SK-N-SH treated with all-trans-retinoic acid at 6 μM for 48 hours (cell line): ENCODE data around the gene HAND2.

Experiments
- ATAC-seq: fragments of 200-7000 bp; cut with Tn5 transposase; 3 replicates; pipeline ENCODE4 v1.9.1; 2020; ENCODE audit warnings: mild to moderate bottlenecking, moderate library complexity
- ARNTL ChIP-seq: fragments of 450-650 bp; formaldehyde crosslinking; IDR thresholded peaks from 2 replicates; pipeline ENCODE4 v1.5.0; 2020; ENCODE audit warnings: low read depth, mild to moderate bottlenecking, moderate library complexity, borderline replicate concordance
- BACH2 ChIP-seq: fragments of 250-450 bp; sonication (Bioruptor Pico); IDR thresholded peaks from 2 replicates; pipeline ENCODE4 v1.9.0; 2021; ENCODE audit warnings: mild to moderate bottlenecking, borderline replicate concordance
- CREB5 ChIP-seq: fragments of 250-450 bp; sonication (Bioruptor Pico); IDR thresholded peaks from 2 replicates; pipeline ENCODE4 v1.5.1; 2020; ENCODE audit warnings: low read depth, mild to moderate bottlenecking, moderate library complexity
- ESRRG ChIP-seq: fragments of 250-450 bp; sonication (Bioruptor Pico); IDR thresholded peaks from 2 replicates; pipeline ENCODE4 v1.6.1; 2021; ENCODE audit warnings: mild to moderate bottlenecking
- GLIS3 ChIP-seq: fragments of 250-450 bp; sonication (Bioruptor Pico); IDR thresholded peaks from 2 replicates; pipeline ENCODE4 v1.5.0; 2020; ENCODE audit warnings: mild to moderate bottlenecking, moderate library complexity
- PATZ1 ChIP-seq: fragments of 250-450 bp; sonication (Bioruptor Pico); IDR thresholded peaks from 2 replicates; pipeline ENCODE4 v1.8.0; 2020; ENCODE audit warnings: mild to moderate bottlenecking, moderate library complexity, borderline replicate concordance
- POU6F1 ChIP-seq: fragments of 250-450 bp; sonication (Bioruptor Pico); IDR thresholded peaks from 2 replicates; pipeline ENCODE4 v1.8.0; 2021; ENCODE audit warnings: low read depth, mild to moderate bottlenecking, moderate library complexity, borderline replicate concordance
- PPARA ChIP-seq: fragments of 250-450 bp; sonication (Bioruptor Pico); IDR thresholded peaks from 2 replicates; pipeline ENCODE4 v1.5.0; 2020; ENCODE audit warnings: mild to moderate bottlenecking, borderline replicate concordance
- RARB ChIP-seq: fragments of 250-450 bp; sonication (Bioruptor Pico); IDR thresholded peaks from 2 replicates; pipeline ENCODE4 v1.8.0; 2021; ENCODE audit warnings: mild to moderate bottlenecking, moderate library complexity
- SNAI2 ChIP-seq: fragments of 250-450 bp; sonication (Bioruptor Pico); IDR thresholded peaks from 2 replicates; pipeline ENCODE4 v1.5.0; 2020; ENCODE audit warnings: mild to moderate bottlenecking, moderate library complexity
- TCF4 ChIP-seq: fragments of 250-450 bp; sonication (Bioruptor Pico); IDR thresholded peaks from 2 replicates; pipeline ENCODE4 v1.8.0; 2021; ENCODE audit warnings: mild to moderate bottlenecking, moderate library complexity, borderline replicate concordance
- TOX ChIP-seq: fragments of 250-450 bp; sonication (Bioruptor Pico); IDR thresholded peaks from 2 replicates; pipeline ENCODE4 v1.8.0; 2021; ENCODE audit warnings: mild to moderate bottlenecking, moderate library complexity, borderline replicate concordance
- TSHZ2 ChIP-seq: fragments of 250-450 bp; sonication (Bioruptor Pico); IDR thresholded peaks from 2 replicates; pipeline ENCODE4 v1.5.0; 2020; ENCODE audit warnings: mild to moderate bottlenecking, moderate library complexity
- ZC3H10 ChIP-seq: fragments of 250-450 bp; sonication (Bioruptor Pico); IDR thresholded peaks from 2 replicates; pipeline ENCODE4 v1.5.1; 2021; ENCODE audit warnings: mild to moderate bottlenecking, moderate library complexity
- ZFP3 ChIP-seq: fragments of 250-450 bp; sonication (Bioruptor Pico); IDR thresholded peaks from 2 replicates; pipeline ENCODE4 v1.5.0; 2020; ENCODE audit warnings: mild to moderate bottlenecking, moderate library complexity
- ZNF70 ChIP-seq: fragments of 450-650 bp; formaldehyde crosslinking; IDR thresholded peaks from 2 replicates; pipeline ENCODE4 v1.5.0; 2020; ENCODE audit warnings: mild to moderate bottlenecking, moderate library complexity
- ZNF8 ChIP-seq: fragments of 450-650 bp; formaldehyde crosslinking; IDR thresholded peaks from 2 replicates; pipeline ENCODE4 v1.5.0; 2020; ENCODE audit warnings: mild to moderate bottlenecking, moderate library complexity

HAND2 gene

GRCh38 chr4:173515458-173515857, 14.6 kb downstream of the HAND2 start:
- TF ChIP-seq CREB5 (no peak), GLIS3 (CRISPR knock-in tag) (peak; percentile 73; the same call in 1 of the 2 replicates), ZNF70 (0 out of 2 replicates have a peak, but pooled peaks have one; percentile 25)
- ATAC-seq = no peak

GRCh38 chr4:173514641-173515217, 15.3 kb downstream of the HAND2 start:
- no peak; the same call in 1 of the 2 replicates for TF ChIP-seq CREB5
- TF ChIP-seq BACH2 (CRISPR knock-in tag) = no peak
- no peak for TF ChIP-seq TCF4 (CRISPR knock-in tag)
- no peak for TF ChIP-seq RARB (CRISPR knock-in tag)
- no peak for TF ChIP-seq TSHZ2 (CRISPR knock-in tag)
- ATAC-seq = no peak

GRCh38 chr4:173513651-173514050, 16.4 kb downstream of the HAND2 start:
- no peak for ATAC-seq
- TF ChIP-seq TCF4 (CRISPR knock-in tag) = 0 out of 2 replicates have a peak, but pooled peaks have one; percentile 18
- no peak for TF ChIP-seq ZC3H10
- 0 out of 2 replicates have a peak, but pooled peaks have one; percentile 43 for TF ChIP-seq ARNTL (CRISPR knock-in tag)

GRCh38 chr4:173511787-173512361, 18.2 kb downstream of the HAND2 start:
- no peak for ATAC-seq
- TF ChIP-seq TSHZ2 (CRISPR knock-in tag) (0 out of 2 replicates have a peak, but pooled peaks have one; percentile 32), SNAI2 (CRISPR knock-in tag) (no peak), ESRRG (CRISPR knock-in tag) (0 out of 2 replicates have a peak, but pooled peaks have one; percentile 6), CREB5 (peak; percentile 8; the same call in 1 of the 2 replicates)

GRCh38 chr4:173509036-173510001, 20.7 kb downstream of the HAND2 start:
- peak; percentile 54 for ATAC-seq
- TF ChIP-seq POU6F1 (CRISPR knock-in tag) = no peak
- TF ChIP-seq PPARA = no peak
- no peak for TF ChIP-seq PATZ1 (CRISPR knock-in tag)
- no peak for TF ChIP-seq ESRRG (CRISPR knock-in tag)
- no peak for TF ChIP-seq BACH2 (CRISPR knock-in tag)
- no peak for TF ChIP-seq ARNTL (CRISPR knock-in tag)
- no peak for TF ChIP-seq ZNF8 (CRISPR knock-in tag)
- TF ChIP-seq ZNF70 = no peak
- TF ChIP-seq ZFP3 (CRISPR knock-in tag) = no peak
- TF ChIP-seq TOX (CRISPR knock-in tag) = no peak
